Measurements from ENCODE around the gene WASF3.

The WASF3 gene

DNA sequence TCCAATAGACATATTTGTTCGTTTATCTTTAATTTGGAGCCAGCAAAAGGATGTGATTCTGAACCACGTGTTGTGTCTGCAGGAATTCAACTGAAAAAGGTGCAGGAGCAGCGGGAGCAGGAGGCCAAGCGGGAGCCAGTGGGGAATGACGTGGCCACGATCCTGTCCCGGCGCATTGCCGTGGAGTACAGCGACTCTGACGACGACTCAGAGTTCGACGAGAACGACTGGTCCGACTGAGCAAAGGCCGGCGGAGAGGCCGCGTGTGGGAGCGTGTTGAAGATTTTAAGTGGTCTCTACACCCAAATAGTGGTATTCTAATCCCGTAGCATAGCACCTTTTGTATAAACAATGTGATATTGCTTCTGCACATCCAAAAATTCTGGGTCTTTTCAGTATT lies 128.1 kb downstream of the WASF3 start:
- DNase-seq, result no peak

DNA sequence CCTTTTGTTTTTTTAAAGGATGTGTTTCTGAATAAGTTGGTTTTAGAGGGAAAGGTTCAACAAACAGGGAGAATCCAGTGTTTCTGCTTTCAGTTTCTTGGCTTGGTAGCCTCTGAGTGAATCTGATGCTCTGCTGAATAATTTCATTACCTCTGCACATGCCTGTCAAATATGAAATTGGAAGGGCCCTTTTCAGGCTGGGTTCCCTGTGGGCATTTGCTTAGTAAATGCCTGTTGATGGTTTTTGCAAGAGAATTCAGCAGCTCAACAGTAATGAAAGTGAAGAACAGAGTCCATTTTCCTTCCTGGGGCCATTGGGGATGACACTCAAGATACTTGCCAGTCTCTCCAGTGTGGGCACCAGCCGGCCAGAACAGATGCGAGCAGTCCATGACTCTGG lies 128.8 kb downstream of the WASF3 start:
- DNase-seq, result no peak

DNA sequence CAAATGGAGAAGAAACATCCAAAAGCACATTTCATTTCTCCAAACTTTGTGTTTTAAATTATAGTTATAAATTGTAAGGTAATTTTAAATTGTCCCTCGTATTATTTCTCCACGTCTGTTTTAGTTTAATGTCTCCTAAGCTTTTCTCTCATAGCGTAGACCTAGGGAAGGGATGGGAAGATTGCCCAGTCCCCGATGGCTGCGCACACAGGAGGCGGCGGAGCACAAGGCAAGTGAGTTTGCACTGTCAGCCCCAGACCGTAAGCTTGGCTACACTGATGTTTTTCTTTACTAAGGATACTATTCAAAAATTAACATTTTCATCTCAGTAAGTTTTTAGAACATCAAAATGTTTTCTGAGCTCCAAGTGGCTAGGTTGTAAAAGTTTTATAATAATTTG lies 130.8 kb downstream of the WASF3 start:
- no peak for DNase-seq

DNA sequence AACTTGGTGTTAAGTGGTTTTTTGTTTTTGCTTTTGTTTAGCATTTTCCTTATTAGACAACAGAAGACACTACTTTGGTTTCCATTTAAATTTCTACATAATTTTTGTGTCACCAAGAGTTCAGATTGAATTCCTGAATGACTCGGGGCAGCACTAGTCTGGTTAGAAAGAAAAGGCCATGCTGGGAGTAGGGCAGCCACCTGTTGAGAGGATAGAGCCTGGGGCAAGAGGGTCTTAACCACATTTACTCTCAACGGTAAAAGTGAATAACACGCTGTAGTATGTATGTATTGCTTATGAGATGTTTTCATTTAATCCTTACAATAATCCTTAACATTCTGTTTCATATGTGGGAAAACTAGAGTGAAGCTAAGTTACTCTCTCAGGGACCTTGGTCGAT lies 131.5 kb downstream of the WASF3 start:
- DNase-seq, result no peak

DNA sequence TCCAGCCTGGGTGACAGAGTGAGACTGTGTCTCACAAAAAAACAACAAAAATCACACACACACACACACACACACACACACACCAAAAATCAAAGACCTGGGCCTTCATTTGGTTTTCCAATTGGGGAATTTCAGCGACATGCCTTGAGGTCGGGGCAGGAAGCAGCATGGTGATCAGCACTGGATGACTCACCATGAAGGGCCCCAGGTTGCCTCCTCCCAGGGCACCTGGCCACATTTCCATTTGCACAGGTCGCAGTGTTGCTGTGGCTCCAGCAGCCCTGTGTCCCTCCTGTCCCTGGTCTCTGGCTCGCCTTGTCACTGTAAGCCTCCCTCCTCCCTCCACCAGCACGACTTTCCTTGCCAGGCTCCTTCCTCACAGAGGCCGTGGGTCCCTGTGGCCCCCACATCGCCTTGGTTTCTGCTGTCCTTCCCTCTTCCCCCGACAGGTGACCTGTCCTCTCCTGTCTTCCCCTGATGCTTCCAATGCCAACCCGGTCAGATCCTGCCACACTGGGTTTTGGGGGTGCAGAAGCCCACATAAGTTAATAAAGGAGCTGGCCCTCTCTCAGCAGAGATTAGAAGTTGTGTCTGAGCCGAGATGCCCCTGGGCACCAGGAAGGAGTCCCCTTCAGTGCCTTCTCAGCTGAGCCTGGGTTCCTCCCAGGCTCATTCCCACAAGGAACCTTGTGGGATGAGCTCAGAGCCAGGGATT lies 136.4 kb downstream of the WASF3 start:
- DNase-seq, result no peak

DNA sequence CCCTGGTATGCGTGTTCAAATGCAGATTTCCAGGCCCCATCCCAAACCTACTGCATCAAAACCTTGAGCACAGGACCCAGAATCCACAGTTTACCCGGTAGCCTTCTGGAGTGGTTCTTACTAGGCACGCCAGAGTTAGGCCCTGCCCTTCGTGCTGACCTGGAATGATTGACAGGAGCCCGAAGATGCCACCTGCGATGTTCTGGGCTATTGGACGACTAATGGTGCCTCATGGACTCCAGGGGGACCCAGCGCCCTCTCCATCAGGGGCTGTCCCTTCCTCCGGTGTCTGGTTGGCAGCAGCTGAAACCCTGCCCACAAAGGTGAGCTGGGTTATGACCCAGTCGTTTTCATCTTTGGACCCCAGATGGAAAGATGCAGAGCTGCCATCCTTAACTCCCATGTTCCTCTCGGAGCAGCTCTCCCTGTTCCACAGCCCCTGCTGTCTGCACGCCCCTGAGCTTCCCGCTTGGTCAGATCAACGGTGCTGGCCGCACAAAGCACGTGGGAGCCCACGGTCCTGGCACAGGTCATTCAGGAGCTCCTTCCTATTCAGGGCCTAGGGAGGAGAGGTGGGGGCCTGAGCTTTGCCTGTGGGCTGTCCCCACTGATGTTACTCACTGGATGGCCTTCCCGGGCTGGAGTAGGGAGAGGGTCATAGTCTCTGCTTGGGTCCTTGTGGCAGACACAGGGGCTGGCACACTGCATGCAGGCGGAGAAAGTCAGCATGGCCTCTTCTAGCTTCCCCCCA lies 137.3 kb downstream of the WASF3 start:
- no peak for DNase-seq

DNA sequence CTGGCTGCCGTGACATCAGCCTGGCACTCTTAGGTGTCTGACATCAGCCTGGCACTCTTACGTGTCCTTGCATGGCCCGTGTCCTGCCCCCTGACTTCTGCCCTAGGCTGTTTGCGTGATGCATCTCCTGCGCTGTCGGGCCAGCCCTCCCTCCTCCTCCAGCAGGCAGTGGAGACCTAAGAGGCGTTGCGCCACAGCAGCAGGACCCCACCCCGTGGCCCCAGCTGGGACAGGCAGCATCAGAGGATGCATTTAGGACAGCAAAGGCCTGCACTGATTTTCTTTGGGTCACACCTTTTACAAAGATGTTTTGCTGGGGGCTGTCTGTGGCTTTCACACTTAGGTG lies 137.8 kb downstream of the WASF3 start:
- DNase-seq, result no peak

DNA sequence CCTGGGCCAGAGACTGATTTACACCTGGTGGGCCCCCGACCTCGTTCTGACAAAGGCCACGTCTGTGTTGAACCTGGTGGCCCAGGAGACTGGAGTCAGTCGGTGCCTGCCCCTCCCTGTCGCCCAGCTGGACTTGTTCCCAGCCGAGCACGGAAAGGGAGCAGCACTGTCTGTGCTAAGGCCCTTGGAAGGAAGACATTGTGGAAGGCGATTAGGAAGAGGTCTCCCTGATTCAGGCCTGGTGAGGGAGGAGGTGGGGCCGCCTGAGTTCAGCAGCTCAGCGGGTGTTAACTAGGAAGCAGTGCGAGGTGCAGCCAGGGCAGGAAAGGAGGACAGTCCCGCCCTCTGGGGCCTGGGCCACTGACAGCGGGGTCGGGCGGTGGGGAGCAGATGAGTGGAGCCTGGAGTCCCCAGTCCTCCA lies 138.4 kb downstream of the WASF3 start:
- no peak for DNase-seq

DNA sequence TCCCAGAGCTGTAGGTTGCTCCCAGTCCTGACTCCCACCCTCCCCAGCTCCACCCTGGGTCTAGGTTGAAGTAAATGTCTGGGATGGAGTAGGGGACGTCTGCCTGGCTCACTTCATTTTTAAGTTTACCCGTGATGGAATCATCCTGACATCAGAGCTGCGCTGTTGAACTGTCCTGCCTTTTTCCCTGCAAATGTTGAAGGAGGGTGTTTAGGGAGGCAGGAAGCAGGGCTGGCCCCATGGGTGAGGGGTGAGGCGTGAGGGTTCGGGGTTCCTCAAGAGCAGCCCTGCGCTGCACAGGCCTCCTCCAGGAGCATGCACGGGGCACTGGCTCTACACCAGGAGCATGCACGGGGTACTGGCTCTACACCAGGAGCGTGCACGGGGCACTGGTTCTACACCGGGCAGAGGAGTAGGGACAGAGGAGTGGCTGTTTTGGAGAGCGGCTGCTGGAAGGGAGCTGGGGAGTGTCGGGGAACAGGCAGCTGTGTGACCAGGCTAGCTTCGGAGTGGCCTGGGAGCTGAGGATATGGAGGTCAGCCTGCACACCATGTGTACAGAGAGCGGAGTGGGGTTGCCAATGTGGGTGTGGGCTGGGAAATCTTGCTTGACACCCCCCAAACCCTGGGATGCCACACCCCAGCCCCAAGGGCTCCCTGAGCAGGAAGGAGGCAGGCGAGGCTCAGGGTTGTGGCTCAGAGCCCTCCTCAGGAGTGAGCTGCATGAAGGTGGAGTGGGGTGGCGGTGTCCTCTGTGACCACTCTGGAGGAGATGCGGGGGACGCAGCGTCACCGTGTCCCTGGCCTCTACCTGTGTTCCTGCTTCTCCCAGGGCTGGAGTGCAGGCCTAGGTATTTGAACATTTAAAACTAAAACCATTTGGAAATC lies 139.8 kb downstream of the WASF3 start:
- no peak for DNase-seq

DNA sequence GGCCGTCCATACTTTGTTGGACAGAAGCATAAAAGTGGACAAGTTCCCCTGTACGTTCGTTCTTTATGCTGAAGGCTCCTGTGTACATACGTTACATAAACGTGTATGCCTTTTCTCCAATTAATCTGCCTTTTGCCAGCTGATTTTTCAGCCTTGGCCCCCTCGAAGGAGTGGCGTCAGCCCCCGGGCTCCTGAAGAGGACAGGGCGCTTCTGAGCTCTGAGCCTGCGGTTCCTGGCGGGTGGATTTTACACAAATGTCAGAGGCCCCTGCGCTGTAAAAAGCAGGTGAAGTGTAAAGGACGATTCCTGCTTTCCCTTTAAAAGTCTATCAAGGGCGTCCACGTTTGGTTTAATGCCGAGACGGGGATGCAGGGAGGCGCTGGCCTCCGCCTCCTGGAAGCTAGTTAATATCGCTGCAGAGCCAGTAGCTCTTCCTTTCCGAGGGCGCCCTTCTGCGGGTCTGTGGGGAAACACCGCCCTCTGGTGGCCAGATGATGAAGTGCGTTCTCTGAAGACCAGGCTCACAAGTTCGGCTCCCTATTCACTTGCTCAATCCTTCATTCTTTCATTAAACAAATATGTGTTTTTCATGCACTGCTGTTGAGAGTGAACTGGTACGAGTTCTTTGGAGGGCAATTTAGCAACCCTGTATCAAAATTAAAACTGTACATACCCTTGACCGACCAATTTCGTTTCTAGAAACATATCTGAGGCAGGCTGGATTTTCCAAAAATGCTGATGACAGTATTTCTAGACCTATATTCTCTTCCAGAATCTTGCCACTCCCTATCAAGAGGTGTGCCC lies 141.1 kb downstream of the WASF3 start:
- DNase-seq, result peak; percentile 58

DNA sequence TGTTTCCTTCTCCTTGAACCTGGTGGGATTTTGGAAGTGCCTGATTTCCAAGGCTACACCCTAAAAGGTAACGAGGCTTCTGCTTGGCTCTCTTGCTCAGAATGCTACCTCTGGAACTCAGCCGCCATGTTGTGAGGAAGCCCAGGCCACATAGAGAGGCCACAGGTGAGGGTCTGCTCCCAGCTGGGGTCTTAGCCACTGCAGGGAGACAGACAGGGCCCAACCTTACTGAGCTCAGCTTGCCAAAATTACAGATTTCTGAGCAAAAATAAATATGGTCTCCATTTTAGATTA lies 141.7 kb downstream of the WASF3 start:
- no peak for DNase-seq

DNA sequence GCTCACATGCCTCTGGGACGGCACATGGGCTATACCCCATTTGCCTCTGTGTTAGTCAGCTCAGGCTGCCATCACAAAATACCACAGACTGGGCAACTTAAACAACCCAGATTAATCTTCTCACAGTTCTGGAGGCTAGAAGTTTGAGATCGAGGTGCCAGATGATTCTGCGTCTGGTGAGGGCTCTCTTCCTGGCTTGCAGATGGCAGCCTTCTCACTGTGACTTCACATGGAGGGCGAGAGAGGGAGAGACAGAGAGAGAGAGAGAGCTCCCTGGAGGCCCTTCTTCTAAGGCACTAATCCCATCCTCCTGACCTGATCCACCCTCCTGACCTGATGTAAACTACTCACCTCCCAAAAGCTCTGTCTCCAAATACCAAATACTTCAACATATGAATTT lies 148.1 kb downstream of the WASF3 start:
- DNase-seq, result no peak

DNA sequence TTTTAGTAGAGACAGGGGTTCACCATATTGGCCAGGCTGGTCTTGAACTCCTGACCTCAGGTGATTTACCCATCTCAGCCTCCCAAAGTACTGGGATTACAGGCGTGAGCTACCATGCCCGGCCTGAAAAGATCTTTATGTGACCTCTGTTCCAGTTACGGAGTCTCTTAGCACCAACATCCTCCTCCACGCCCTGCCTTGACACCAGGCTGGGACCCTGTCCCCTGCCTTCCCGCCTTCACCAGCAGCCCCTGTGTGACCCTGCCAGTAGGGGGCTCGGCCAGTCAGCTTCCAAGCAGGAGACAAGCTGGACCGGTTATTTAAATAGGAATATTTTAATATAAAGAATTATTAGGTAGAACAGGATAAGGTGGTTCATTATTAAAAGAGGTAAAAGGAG lies 148.9 kb downstream of the WASF3 start:
- DNase-seq, result no peak

DNA sequence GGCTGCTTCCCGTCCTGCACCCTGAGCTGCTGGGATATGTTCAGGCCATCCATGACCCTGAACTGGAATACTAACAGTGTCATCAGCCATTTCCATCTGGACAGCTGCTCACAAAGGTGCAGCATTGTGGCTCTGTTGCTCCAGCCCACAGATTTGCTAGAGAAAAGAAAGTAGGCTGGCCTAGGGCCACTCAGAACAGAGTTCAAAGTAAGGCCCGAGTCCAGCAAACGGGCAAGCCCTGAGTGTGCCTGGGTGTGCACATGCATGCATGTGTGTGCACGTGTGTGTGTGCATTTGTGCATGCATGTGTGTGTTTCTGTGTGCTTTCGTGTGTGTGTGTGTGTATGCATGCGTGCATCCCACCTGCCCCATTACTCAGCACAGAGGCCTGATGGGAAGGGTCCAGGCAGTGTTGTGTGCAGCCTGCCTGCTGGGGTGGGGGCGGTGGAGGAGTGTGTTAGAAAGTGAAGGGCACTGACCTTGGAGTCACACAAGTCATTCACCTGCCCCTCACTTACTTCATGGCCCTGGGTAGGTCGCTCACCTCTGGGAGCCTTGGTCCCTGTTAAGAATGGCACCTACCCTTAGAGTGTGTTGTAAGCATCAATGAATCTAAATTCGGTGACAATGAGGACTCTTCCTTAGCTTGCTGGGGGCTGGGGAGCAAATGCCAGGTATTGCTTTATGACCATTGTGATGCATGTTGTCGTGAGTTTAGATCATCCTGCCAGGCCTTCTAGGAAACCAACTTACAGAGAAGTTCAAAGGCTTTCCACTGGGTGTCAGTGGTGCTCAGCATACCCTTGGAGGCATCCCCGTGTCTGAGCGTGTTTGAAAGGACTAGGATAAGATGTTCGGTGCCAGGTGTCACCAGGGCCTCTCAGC lies 149.9 kb downstream of the WASF3 start:
- DNase-seq, result peak; percentile 68

DNA sequence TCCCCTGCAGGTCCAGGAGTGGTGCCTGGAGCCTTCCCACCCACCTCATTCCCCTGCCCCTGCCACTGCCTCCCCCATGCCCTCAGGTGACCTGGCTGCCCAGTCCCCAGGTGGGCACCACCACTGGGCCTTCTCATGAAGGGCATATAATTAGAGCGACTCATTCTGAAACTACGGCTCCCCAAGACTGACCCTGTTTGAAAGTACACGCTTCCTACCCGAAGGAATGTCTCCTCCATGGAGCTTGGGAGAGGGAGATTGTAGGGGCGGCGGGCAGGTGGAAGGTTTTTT lies 150.5 kb downstream of the WASF3 start:
- no peak for DNase-seq

DNA sequence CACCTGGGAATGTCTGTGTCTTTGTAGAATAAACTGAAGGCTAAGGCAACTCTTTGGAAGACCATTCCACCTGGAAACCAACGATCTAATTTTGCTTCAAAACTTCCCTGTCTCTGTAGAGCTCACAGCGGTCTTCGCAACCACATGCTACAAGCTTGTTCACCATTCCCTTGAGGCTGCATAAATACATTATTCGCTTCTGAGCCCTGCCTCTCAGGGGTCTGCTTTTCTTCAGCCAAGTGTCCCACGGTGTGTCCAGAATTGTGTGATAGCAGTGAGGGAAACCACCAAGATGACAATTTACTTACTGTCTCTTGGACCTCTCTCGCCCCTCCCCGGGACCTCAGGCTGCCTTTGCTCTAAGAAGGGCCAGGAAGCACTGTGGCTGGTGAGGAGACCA lies 152.0 kb downstream of the WASF3 start:
- DNase-seq, result no peak

DNA sequence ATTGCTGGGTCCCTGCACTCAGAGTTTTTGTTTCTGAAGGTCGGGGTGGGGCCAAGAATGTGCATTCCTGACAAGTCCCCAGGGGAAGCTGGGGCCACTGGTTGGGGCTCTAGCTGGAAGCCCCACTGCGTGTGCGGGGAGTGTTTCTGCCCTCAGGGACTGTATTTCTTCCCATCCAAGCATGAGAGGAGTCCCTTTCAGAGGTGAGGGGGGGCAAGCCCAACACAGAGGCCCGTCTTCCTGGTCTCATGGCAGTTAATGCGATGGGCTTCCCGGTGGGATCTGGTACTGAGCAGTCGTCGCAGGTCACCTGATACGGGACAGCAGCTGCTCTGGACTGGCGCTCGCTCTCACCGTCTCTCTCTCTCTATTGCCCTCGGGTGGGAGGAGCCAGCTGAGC lies 152.7 kb downstream of the WASF3 start:
- no peak for DNase-seq

DNA sequence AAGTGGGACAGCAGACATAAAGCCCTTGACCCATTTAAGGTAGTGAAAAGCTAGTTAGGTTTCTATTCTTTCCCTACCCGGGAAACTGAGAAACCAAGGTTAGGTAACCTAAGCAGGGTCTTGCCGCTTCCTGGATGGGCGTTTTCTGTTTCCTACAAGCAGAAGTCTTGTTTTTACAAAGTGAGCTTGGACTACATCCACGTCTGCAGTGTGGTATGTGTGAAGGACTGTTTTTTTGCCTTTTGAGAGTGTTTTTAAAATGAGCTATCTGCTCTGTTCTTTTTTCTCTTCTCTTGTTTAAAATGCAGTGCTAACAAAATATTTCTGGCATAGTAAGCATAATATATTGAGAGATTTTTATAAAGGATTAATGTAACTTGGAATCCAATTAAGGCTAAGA lies 153.7 kb downstream of the WASF3 start:
- DNase-seq, result no peak

DNA sequence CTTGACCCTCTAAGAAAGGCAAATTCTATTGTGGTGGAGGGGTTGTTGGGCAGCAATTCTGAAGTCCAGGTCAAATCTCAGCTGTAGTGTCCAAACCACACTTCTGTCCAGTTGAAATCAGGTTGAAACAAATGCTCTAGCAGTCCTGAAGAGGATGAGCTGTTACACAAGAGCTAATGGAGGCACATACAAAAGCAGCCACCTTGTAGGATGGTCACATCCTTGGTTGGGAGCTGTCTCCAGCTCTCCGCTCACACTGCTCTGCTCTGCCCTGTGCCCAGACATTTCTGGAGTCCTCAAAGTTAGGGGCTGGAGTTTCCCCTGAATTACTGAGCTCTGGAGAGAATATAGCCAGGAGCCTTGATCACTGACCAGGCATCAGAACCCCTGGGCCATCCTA lies 155.9 kb downstream of the WASF3 start:
- DNase-seq, result no peak

DNA sequence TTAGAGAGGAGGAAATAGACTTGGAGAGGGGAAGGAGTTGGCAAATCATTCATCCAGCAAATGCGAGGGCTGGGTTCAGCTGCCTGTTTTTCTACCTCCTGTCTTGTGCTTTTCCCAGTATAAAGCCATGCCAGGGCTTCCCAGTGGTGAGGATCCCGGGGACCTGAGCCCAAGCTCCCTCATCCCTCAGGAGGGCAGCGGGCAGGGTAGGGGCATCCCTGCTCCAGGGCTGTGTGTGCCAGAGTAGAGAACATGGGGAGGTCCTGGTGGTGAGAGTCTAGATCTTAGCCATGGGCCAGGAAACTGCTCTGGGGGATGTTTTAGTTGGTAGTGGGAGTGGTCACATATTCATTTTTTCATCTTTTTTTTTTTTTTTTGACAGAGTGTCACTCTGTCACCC lies 159.5 kb downstream of the WASF3 start:
- peak; percentile 79 for DNase-seq

DNA sequence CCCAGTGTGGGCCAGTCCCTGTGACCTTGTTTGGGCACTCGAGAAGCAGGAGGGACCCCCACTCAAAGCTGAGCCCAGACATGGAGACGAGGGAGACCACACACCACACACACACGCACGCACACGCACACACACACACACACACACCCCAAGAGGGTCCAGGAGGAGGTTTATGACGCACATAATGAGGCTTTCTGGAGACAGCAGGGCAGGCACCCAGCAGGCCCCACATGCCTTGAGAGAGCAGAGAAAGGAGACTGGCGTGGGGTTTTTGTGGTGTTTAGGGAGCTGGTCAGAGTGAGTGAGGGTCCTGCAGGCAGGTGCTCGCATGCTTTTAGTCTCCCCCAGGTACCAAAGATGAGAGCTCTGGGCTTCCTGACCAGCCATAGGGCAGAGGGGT lies 160.7 kb downstream of the WASF3 start:
- no peak for DNase-seq

DNA sequence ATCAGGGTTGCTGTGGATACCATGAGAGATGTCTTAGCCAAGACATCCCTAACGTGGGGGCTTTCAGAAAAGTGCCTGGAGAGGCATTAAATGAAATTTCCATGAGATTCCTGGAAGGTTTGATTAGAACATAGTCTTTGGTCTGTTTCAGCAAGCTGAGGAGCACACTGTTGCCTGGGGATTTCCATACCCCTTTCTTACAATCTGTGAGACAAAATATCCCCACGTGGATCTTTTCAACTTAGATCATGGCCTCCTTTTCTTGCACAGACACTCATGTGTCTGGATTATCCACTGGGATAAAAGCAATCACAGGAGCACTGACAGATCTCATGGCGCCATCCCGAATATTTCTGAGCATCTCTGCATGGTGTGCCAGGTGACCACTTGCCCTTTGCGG lies 161.4 kb downstream of the WASF3 start:
- no peak for DNase-seq

Data from NCI-H446 treated with DMSO at 0.1 percent for 48 hours (cell line).